ENCODE measurements around the gene CHRNA4. TPM values are rescaled to one million over a fixed set of nuclear protein-coding genes. Genes with fewer than 3 reads are reported as not detected.
A peak's percentile ranks its signal among the peaks of the same experiment; 100 is the strongest.

The CHRNA4 gene
- not detected in 2 replicates for polyA plus RNA-seq (2013)

DNA sequence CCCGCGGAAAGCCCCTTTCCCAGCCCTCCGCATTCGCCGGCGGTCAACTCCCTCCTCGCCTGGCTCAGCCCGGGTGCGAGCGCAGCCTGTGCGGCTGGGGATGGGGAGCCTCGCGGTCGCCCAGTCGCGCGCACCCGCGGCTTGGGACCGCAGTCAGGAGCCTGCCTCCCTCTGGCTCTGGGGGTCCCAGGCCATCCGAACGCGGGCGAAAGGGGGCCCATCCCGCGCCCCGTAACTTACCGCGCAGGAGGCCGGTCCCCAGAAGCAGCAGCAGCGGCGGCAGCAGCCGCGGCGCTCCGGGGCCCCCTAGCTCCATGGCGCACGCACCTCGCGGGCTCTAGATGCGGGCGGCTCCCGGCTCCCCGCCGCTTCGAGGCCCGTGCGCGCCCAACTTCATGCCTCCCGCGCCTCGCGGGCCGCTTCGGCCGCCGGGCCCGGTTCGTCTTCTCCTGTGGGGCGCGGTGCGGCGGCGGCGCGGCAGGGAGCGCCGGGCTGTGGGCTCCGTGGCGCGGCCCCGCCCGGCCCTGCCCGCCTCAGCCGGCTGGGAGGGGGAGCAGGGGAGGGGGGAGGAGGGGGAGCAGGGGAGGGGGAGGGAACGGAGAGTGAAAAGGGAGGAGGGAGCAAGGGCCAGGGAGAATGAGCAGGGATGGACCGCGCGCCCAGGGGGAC lies at the start of gene CHRNA4:
TSS of gene CHRNA4 (minus strand) at position 500 of the 669 bp plus-strand sequence. CDS start at position 316, 184 bp downstream.
- no peak within 1 kb of the TSS for H3K18ac ChIP-seq (ENCODE audit: low read length)
- no peak within 1 kb of the TSS for H4K8ac ChIP-seq (ENCODE audit: low read depth, low read length)
- H3K9me3 ChIP-seq (ENCODE audit: insufficient read depth, low read depth, low read length), result peaks cover 13% of the 10 kb centered on the region
- H3K4me1 ChIP-seq (ENCODE audit: control insufficient read depth in 1 of 2, insufficient read depth in 2 of 2, low read length in 2 of 2), result no peaks in the 10 kb centered on the region
- H3K4me2 ChIP-seq (ENCODE audit: low read length), result no peak within 1 kb of the TSS
- no peak within 1 kb of the TSS for H2AK5ac ChIP-seq (ENCODE audit: low read length)
- no peak for DNase-seq
- H3K27ac ChIP-seq (ENCODE audit: low read depth, low read length), result no peak within 1 kb of the TSS
- WGBS (ENCODE audit: extremely low coverage, insufficient coverage, insufficient read length), result no CpG with 5 or more reads among the region's 79 CpGs
- no peak within 1 kb of the TSS for H3K14ac ChIP-seq (ENCODE audit: low read length)
- no peak within 1 kb of the TSS for H4K12ac ChIP-seq (ENCODE audit: low read depth, low read length)
- H2AFZ ChIP-seq (ENCODE audit: insufficient read depth, low read length, poor library complexity), result no peak within 1 kb of the TSS
- H2BK12ac ChIP-seq (ENCODE audit: low read length), result no peak within 1 kb of the TSS
- H3K36me3 ChIP-seq (ENCODE audit: control insufficient read depth in 1 of 2, insufficient read depth in 2 of 2, low read length in 2 of 2), result no peaks in the 10 kb centered on the region
- H4K91ac ChIP-seq (ENCODE audit: low read depth, low read length), result no peak within 1 kb of the TSS
- H3K23ac ChIP-seq (ENCODE audit: low read length), result no peak within 1 kb of the TSS
- H3K4ac ChIP-seq (ENCODE audit: low read depth, low read length), result no peak within 1 kb of the TSS
- peaks cover 20% of the 10 kb centered on the region for H3K27me3 ChIP-seq (ENCODE audit: insufficient read depth, low read length)
- H3K79me2 ChIP-seq (ENCODE audit: control insufficient read depth, insufficient read depth, low read length, poor library complexity), result no peaks in the 10 kb centered on the region
- no peak within 1 kb of the TSS for H3K9ac ChIP-seq (ENCODE audit: low read length)
- no peak within 1 kb of the TSS for H3K4me3 ChIP-seq (ENCODE audit: low read depth, low read length)
- no peaks in the 10 kb centered on the region for H3K79me1 ChIP-seq (ENCODE audit: low read length)
- H2BK120ac ChIP-seq (ENCODE audit: insufficient read depth, low read length, poor library complexity), result no peak within 1 kb of the TSS
- H2BK5ac ChIP-seq (ENCODE audit: low read depth, low read length, poor library complexity), result no peak within 1 kb of the TSS

- H2BK12ac ChIP-seq (ENCODE audit: low read length), result no peak overlapping the region
- no peak overlapping the region for H3K18ac ChIP-seq (ENCODE audit: low read length)
- no peak overlapping the region for H3K4ac ChIP-seq (ENCODE audit: low read depth, low read length)
Measured at GRCh38 chr20:63409834-63410435, 48.8 kb upstream of the CHRNA4 start.

GRCh38 chr20:63409066-63409833 lies 48.1 kb upstream of the CHRNA4 start:
- Histone ChIP-seq H3K4me2 (ENCODE audit: low read length) (no peak overlapping the region), H3K27ac (ENCODE audit: low read depth, low read length) (no peak overlapping the region), H4K8ac (ENCODE audit: low read depth, low read length) (no peak overlapping the region), H3K18ac (ENCODE audit: low read length) (no peak overlapping the region), H3K4me1 (ENCODE audit: control insufficient read depth in 1 of 2, insufficient read depth in 2 of 2, low read length in 2 of 2) (peaks cover 0 to 2% of the 10 kb centered on the region in 2 experiments), H3K79me1 (ENCODE audit: low read length) (no peaks in the 10 kb centered on the region), H3K23ac (ENCODE audit: low read length) (no peak overlapping the region), H2BK12ac (ENCODE audit: low read length) (no peak overlapping the region), H2AFZ (ENCODE audit: insufficient read depth, low read length, poor library complexity) (no peak overlapping the region), H2AK5ac (ENCODE audit: low read length) (no peak overlapping the region), H2BK5ac (ENCODE audit: low read depth, low read length, poor library complexity) (no peak overlapping the region), H3K27me3 (ENCODE audit: insufficient read depth, low read length) (no peaks in the 10 kb centered on the region), H4K91ac (ENCODE audit: low read depth, low read length) (no peak overlapping the region), H3K14ac (ENCODE audit: low read length) (no peak overlapping the region), H3K36me3 (ENCODE audit: control insufficient read depth in 1 of 2, insufficient read depth in 2 of 2, low read length in 2 of 2) (no peaks in the 10 kb centered on the region), H3K79me2 (ENCODE audit: control insufficient read depth, insufficient read depth, low read length, poor library complexity) (no peaks in the 10 kb centered on the region), H3K4me3 (ENCODE audit: low read depth, low read length) (no peak overlapping the region), H3K4ac (ENCODE audit: low read depth, low read length) (no peak overlapping the region), H3K9ac (ENCODE audit: low read length) (no peak overlapping the region), H4K12ac (ENCODE audit: low read depth, low read length) (no peak overlapping the region), H3K9me3 (ENCODE audit: insufficient read depth, low read depth, low read length) (peaks cover 2% of the 10 kb centered on the region), H2BK120ac (ENCODE audit: insufficient read depth, low read length, poor library complexity) (no peak overlapping the region)
- no CpG with 5 or more reads among the region's 21 CpGs for WGBS (ENCODE audit: extremely low coverage, insufficient coverage, insufficient read length)
- DNase-seq, result no peak

More at GRCh38 chr20:63409834-63410435, 48.8 kb upstream of the CHRNA4 start:
- H4K8ac ChIP-seq (ENCODE audit: low read depth, low read length), result peak overlapping the region; percentile 30
- H2AK5ac ChIP-seq (ENCODE audit: low read length), result no peak overlapping the region
- H3K27ac ChIP-seq (ENCODE audit: low read depth, low read length), result no peak overlapping the region
- H3K4me3 ChIP-seq (ENCODE audit: low read depth, low read length), result no peak overlapping the region
- no peaks in the 10 kb centered on the region for H3K36me3 ChIP-seq (ENCODE audit: control insufficient read depth in 1 of 2, insufficient read depth in 2 of 2, low read length in 2 of 2)
- no peak overlapping the region for H3K14ac ChIP-seq (ENCODE audit: low read length)
- no peak overlapping the region for H2BK5ac ChIP-seq (ENCODE audit: low read depth, low read length, poor library complexity)
- no peak overlapping the region for H3K9ac ChIP-seq (ENCODE audit: low read length)
- no peak overlapping the region for H4K12ac ChIP-seq (ENCODE audit: low read depth, low read length)
- no peak overlapping the region for H2AFZ ChIP-seq (ENCODE audit: insufficient read depth, low read length, poor library complexity)
- no CpG with 5 or more reads among the region's 23 CpGs for WGBS (ENCODE audit: extremely low coverage, insufficient coverage, insufficient read length)
- no peaks in the 10 kb centered on the region for H3K79me2 ChIP-seq (ENCODE audit: control insufficient read depth, insufficient read depth, low read length, poor library complexity)
- peaks cover 2% of the 10 kb centered on the region for H3K9me3 ChIP-seq (ENCODE audit: insufficient read depth, low read depth, low read length)
- no peaks in the 10 kb centered on the region for H3K79me1 ChIP-seq (ENCODE audit: low read length)
- no peak overlapping the region for H4K91ac ChIP-seq (ENCODE audit: low read depth, low read length)
- no peaks in the 10 kb centered on the region for H3K27me3 ChIP-seq (ENCODE audit: insufficient read depth, low read length)
- H3K4me1 ChIP-seq (ENCODE audit: control insufficient read depth in 1 of 2, insufficient read depth in 2 of 2, low read length in 2 of 2), result peaks cover 0 to 2% of the 10 kb centered on the region in 2 experiments
- H2BK120ac ChIP-seq (ENCODE audit: insufficient read depth, low read length, poor library complexity), result no peak overlapping the region
- peak overlapping the region; percentile 18 for H3K4me2 ChIP-seq (ENCODE audit: low read length)
- no peak for DNase-seq
- no peak overlapping the region for H3K23ac ChIP-seq (ENCODE audit: low read length)

DNA sequence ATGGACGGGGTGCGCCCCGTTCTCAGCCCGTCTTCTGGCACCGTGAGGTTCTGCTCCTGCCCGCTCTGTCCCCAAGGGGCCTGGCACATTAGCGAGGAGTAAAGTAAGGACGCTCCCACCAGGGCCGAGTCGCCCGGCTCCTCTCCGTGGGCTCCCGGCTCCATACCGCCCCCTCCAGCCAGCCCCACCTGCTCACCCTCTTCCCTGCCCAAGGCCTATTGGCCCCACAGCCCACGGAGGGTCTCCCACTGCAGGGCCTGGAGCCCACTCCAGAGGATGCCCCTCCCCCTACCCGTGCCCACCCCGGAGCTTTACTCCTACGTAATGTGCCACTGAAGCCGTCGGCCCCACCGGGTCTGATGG lies 47.5 kb upstream of the CHRNA4 start:
- no CpG with 5 or more reads among the region's 21 CpGs for WGBS (ENCODE audit: extremely low coverage, insufficient coverage, insufficient read length)

More for the DNA sequence above, 47.5 kb upstream of the CHRNA4 start:
- no peak overlapping the region for H3K23ac ChIP-seq (ENCODE audit: low read length)
- H3K27me3 ChIP-seq (ENCODE audit: insufficient read depth, low read length), result no peaks in the 10 kb centered on the region
- no peak overlapping the region for H2AK5ac ChIP-seq (ENCODE audit: low read length)
- H3K36me3 ChIP-seq (ENCODE audit: control insufficient read depth in 1 of 2, insufficient read depth in 2 of 2, low read length in 2 of 2), result no peaks in the 10 kb centered on the region
- H3K79me2 ChIP-seq (ENCODE audit: control insufficient read depth, insufficient read depth, low read length, poor library complexity), result no peaks in the 10 kb centered on the region
- H4K12ac ChIP-seq (ENCODE audit: low read depth, low read length), result no peak overlapping the region
- H2BK120ac ChIP-seq (ENCODE audit: insufficient read depth, low read length, poor library complexity), result no peak overlapping the region
- peaks cover 2% of the 10 kb centered on the region for H3K9me3 ChIP-seq (ENCODE audit: insufficient read depth, low read depth, low read length)
- no peak overlapping the region for H4K8ac ChIP-seq (ENCODE audit: low read depth, low read length)
- no peak overlapping the region for H3K14ac ChIP-seq (ENCODE audit: low read length)
- H2BK12ac ChIP-seq (ENCODE audit: low read length), result no peak overlapping the region
- no peak overlapping the region for H3K4me3 ChIP-seq (ENCODE audit: low read depth, low read length)
- H4K91ac ChIP-seq (ENCODE audit: low read depth, low read length), result no peak overlapping the region
- no peak overlapping the region for H3K18ac ChIP-seq (ENCODE audit: low read length)
- no peak overlapping the region for H3K4ac ChIP-seq (ENCODE audit: low read depth, low read length)
- no peak overlapping the region for H3K4me2 ChIP-seq (ENCODE audit: low read length)
- no peak overlapping the region for H3K9ac ChIP-seq (ENCODE audit: low read length)
- no peak for DNase-seq
- no peaks in the 10 kb centered on the region for H3K79me1 ChIP-seq (ENCODE audit: low read length)
- H2BK5ac ChIP-seq (ENCODE audit: low read depth, low read length, poor library complexity), result no peak overlapping the region
- peaks cover 0 to 2% of the 10 kb centered on the region in 2 experiments for H3K4me1 ChIP-seq (ENCODE audit: control insufficient read depth in 1 of 2, insufficient read depth in 2 of 2, low read length in 2 of 2)
- H2AFZ ChIP-seq (ENCODE audit: insufficient read depth, low read length, poor library complexity), result no peak overlapping the region
- no peak overlapping the region for H3K27ac ChIP-seq (ENCODE audit: low read depth, low read length)
